CD4-positive, alpha-beta T cell (primary cell): ENCODE data around the gene DIP2C. TPM values are rescaled to one million over a fixed set of nuclear protein-coding genes. Genes with fewer than 3 reads are reported as not detected.
A peak's percentile ranks its signal among the peaks of the same experiment; 100 is the strongest.

Experiments used
- ATAC-seq: fragments of 200-7000 bp; cut with Tn5 transposase; one replicate; pipeline ENCODE4 v1.10.0; 2022; ENCODE audit warnings: mild to moderate bottlenecking; ENCODE audit not compliant: poor library complexity
- CTCF ChIA-PET: fragments of 350-600 bp; sonication (Branson Sonifier 250); formaldehyde crosslinking; loops from one replicate; lab custom pipeline; 2021; ENCODE audit warnings: antibody characterized with exemption, inconsistent platforms; lab: Charles Lee
- POLR2A ChIA-PET: fragments of 350-600 bp; sonication (Branson Sonifier 250); formaldehyde crosslinking; loops from one replicate; lab custom pipeline; 2021; ENCODE audit warnings: antibody characterized with exemption, inconsistent platforms; lab: Charles Lee
- DNase-seq, 14 experiments: peaks; one replicate each; pipeline ENCODE4 v3.0.0-alpha.2; 2013 to 2020; ENCODE audit warnings: mixed read lengths in 2 of 14
- H3K27ac ChIP-seq, 2 donors: one replicate each; pipeline versions ENCODE4 v1.5.1 to v1.7.0; 2013; ENCODE audit warnings: low read length in 2 of 2, low read depth in 1 of 2, mild to moderate bottlenecking in 1 of 2
- H3K27me3 ChIP-seq, 2 experiments: 1 replicate in 1 of 2; 2 replicates in 1 of 2; pipeline versions ENCODE4 v1.6.1 to v1.7.0; 2013; ENCODE audit warnings: low read length in 2 of 2, control low read depth in 1 of 2, mild to moderate bottlenecking in 1 of 2, moderate library complexity in 1 of 2; ENCODE audit not compliant: insufficient read depth in 2 of 2, control insufficient read depth in 1 of 2
- H3K36me3 ChIP-seq: one replicate; pipeline ENCODE4 v1.6.1; 2013; ENCODE audit warnings: low read length, control low read depth; ENCODE audit not compliant: insufficient read depth
- H3K4me1 ChIP-seq: one replicate; pipeline ENCODE4 v1.6.1; 2013; ENCODE audit warnings: low read length, control low read depth; ENCODE audit not compliant: insufficient read depth
- H3K4me3 ChIP-seq: one replicate; pipeline ENCODE4 v1.5.1; 2013; ENCODE audit warnings: mild to moderate bottlenecking, low read length, moderate library complexity
- H3K9me3 ChIP-seq, 2 experiments: 1 replicate in 1 of 2; 2 replicates in 1 of 2; pipeline versions ENCODE4 v1.6.1 to v1.7.0; 2013; ENCODE audit warnings: low read length in 2 of 2, mild to moderate bottlenecking in 2 of 2, control low read depth in 1 of 2, moderate library complexity in 1 of 2; ENCODE audit not compliant: control insufficient read depth in 1 of 2, insufficient read depth in 1 of 2
- H3K27ac Mint-ChIP-seq: one replicate; pipeline ENCODE4 v1.8.0; 2020; ENCODE audit warnings: mixed read lengths
- H3K27me3 Mint-ChIP-seq: one replicate; pipeline ENCODE4 v1.8.0; 2021; ENCODE audit warnings: mixed read lengths
- H3K36me3 Mint-ChIP-seq: one replicate; pipeline ENCODE4 v1.8.0; 2021; ENCODE audit warnings: low read depth, mixed read lengths
- H3K4me1 Mint-ChIP-seq: one replicate; pipeline ENCODE4 v1.8.0; 2021; ENCODE audit warnings: low read depth, mixed read lengths
- H3K4me3 Mint-ChIP-seq: one replicate; pipeline ENCODE4 v1.8.0; 2020; ENCODE audit warnings: mild to moderate bottlenecking, mixed read lengths
- H3K9me3 Mint-ChIP-seq: one replicate; pipeline ENCODE4 v1.8.0; 2020; ENCODE audit warnings: mixed read lengths
- intact Hi-C, 2 experiments: fragments of 100-400 bp; cut with DNase I in 1 of 2; cut with micrococcal nuclease in 1 of 2; formaldehyde crosslinking; loops; one replicate each; pipeline versions ENCODE4 v1.15.1 to v1.9.0; 2023 to 2025; cut with DNase I, micrococcal nuclease
- total RNA-seq, 174 experiments: library from RNA in 2 of 174; stranded (reverse) in 2 of 174; gene quantifications; one replicate each; pipeline ENCODE4 v1.2.3 and lab custom pipeline; 2021 to 2026
- TF ChIP-seq, protein P1 (sequence below): fragments of 200-600 bp; IDR thresholded peaks from one replicate; pipeline ENCODE4 v1.8.0; 2022; ENCODE audit warnings: antibody characterized with exemption, mild to moderate bottlenecking

The DIP2C gene
- total RNA-seq, 2 experiments from 2014 or later = 4.1 TPM

DNA sequence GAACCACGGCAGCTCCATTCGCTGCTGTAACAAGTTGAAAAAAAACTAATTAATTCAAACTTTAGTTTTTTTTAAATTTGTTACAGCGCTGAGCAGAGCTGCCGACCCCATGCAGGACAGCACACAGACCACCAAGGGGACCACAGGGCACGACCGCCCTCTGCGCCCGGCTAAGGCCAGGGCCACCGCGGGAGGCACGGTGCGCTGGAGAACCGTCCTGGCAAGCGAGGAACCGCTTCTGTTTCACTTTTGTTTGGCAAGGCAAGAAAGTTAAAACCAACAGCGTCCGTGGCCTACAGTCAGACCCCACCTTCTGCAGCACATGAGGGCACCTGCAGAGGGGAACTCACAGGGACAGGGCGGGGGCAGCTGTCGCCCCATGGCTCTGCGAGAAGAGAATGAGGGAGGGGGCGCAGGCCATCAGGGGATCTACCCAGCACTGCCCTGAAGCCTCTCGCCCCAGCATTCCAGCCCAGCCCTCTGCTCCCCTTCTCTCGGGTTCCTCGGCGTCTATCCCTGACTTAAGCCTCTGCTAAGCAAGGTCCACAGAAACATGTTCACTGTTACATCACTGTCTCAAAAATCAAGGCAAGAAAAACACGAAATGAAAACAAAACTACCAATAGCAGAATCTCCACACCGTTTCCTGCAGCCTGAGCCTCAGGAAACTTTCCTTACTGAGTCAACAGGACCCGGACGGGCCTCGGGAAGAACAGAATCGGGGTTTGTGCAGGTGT, 204.4 kb downstream of the DIP2C start:
- Mint-ChIP-seq H3K4me1 (peaks cover 22% of the 10 kb centered on the region), H3K36me3 (peaks cover 8% of the 10 kb centered on the region), H3K27ac (peak overlapping the region; percentile 93), H3K9me3 (no peaks in the 10 kb centered on the region), H3K27me3 (no peaks in the 10 kb centered on the region), H3K4me3 (peak overlapping the region; percentile 97)
- H3K36me3 ChIP-seq = no peaks in the 10 kb centered on the region
- POLR2A ChIA-PET = interaction anchor here (0.7 to 1.6 kb wide), 7 partner anchors 13 to 123 kb away, joined by 3 to 9 read pairs (median 5); no protein-coding TSS in a partner anchor
- DNase-seq (peak in 9 of 14 experiments; percentile 12 to 64 (median 32)), ATAC-seq (peak; percentile 67)
- H3K27ac ChIP-seq = peak overlapping the region; percentile 30 to 84
- no peaks in the 10 kb centered on the region for H3K9me3 ChIP-seq
- H3K4me3 ChIP-seq = peak overlapping the region; percentile 69
- TF ChIP-seq, protein P1, sequence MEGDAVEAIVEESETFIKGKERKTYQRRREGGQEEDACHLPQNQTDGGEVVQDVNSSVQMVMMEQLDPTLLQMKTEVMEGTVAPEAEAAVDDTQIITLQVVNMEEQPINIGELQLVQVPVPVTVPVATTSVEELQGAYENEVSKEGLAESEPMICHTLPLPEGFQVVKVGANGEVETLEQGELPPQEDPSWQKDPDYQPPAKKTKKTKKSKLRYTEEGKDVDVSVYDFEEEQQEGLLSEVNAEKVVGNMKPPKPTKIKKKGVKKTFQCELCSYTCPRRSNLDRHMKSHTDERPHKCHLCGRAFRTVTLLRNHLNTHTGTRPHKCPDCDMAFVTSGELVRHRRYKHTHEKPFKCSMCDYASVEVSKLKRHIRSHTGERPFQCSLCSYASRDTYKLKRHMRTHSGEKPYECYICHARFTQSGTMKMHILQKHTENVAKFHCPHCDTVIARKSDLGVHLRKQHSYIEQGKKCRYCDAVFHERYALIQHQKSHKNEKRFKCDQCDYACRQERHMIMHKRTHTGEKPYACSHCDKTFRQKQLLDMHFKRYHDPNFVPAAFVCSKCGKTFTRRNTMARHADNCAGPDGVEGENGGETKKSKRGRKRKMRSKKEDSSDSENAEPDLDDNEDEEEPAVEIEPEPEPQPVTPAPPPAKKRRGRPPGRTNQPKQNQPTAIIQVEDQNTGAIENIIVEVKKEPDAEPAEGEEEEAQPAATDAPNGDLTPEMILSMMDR = no peak
- CTCF ChIA-PET = no interaction called here
- intact Hi-C loops = no loop called here
- peaks cover 3% of the 10 kb centered on the region for H3K4me1 ChIP-seq
- no peaks in the 10 kb centered on the region for H3K27me3 ChIP-seq

DNA sequence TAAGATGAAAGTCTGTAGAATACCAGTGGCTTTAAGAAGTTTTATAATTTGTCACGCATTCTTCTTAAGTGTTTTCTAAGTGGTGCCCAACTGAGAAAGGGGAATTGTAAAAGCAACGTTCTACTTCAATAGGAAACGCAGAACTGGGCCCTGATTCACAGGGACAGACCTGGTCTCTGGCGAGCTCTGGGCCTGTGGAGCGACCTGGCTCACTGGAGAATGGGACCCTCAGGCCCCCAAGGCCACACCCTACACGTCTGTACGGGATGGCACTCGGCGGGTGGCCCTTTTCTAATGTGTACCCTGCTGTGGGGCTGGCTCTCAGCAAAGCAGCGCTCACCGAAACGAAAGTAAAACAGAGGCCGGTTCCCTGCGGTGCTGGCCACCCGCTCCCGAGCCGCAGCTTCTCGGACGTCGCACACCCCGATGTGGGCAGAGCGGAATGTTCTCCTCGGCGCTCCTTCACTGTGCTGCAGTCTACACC, 205.0 kb downstream of the DIP2C start:
- Histone ChIP-seq H3K9me3 (no peaks in the 10 kb centered on the region), H3K4me1 (peaks cover 3% of the 10 kb centered on the region), H3K4me3 (peak overlapping the region; percentile 69), H3K27me3 (no peaks in the 10 kb centered on the region), H3K27ac (peak overlapping the region; percentile 30 to 84), H3K36me3 (no peaks in the 10 kb centered on the region)
- DNase-seq (peak in 10 of 14 experiments; percentile 8 to 61 (median 24)), ATAC-seq (peak; percentile 60)
- Mint-ChIP-seq H3K27me3 (no peaks in the 10 kb centered on the region), H3K4me3 (peak overlapping the region; percentile 97), H3K27ac (peak overlapping the region; percentile 93), H3K36me3 (peaks cover 8% of the 10 kb centered on the region), H3K9me3 (no peaks in the 10 kb centered on the region), H3K4me1 (peaks cover 22% of the 10 kb centered on the region)
- intact Hi-C loops = no loop called here
- TF ChIP-seq, protein P1 = no peak
- CTCF ChIA-PET = no interaction called here
- POLR2A ChIA-PET = interaction anchor here (0.7 to 1.6 kb wide), 6 partner anchors 12 to 123 kb away, joined by 3 to 7 read pairs (median 4); no protein-coding TSS in a partner anchor

DNA sequence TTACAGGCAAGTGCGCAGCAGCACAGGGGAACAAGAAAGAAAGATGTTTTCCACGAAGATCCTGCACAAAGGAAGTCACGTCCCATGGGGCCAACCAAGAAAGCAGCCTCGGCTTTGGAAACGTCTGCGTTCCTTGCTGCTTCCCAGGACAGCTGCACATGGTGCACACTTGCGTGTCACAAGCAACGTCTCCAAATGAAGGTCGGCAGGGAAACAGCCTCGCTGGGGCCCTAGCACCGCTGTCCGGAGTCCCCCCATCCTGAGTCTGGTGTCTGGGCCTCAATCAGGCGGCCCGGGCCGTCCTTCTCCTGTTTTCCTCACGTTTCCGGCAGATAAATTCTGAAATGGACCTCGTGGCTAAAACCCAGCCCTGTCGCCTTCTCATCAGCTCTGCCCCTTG, 206.2 kb downstream of the DIP2C start:
- Mint-ChIP-seq H3K27me3 (no peaks in the 10 kb centered on the region), H3K27ac (peak overlapping the region; percentile 26), H3K4me1 (peaks cover 26% of the 10 kb centered on the region), H3K9me3 (no peaks in the 10 kb centered on the region), H3K36me3 (peaks cover 8% of the 10 kb centered on the region), H3K4me3 (no peak overlapping the region)
- ATAC-seq = no peak
- H3K4me3 ChIP-seq = no peak overlapping the region
- no peak for DNase-seq
- intact Hi-C loops = no loop called here
- H3K36me3 ChIP-seq = no peaks in the 10 kb centered on the region
- POLR2A ChIA-PET = no interaction called here
- H3K9me3 ChIP-seq = no peaks in the 10 kb centered on the region
- peaks cover 3% of the 10 kb centered on the region for H3K4me1 ChIP-seq
- H3K27ac ChIP-seq = no peak overlapping the region
- TF ChIP-seq, protein P1 = no peak
- CTCF ChIA-PET = no interaction called here
- H3K27me3 ChIP-seq = no peaks in the 10 kb centered on the region
